ENCODE measurements around the gene WNT1. TPM values are rescaled to one million over a fixed set of nuclear protein-coding genes. Genes with fewer than 3 reads are reported as not detected.

The WNT1 gene
- total and polyA plus RNA-seq, 12 donors, result not detected

DNA sequence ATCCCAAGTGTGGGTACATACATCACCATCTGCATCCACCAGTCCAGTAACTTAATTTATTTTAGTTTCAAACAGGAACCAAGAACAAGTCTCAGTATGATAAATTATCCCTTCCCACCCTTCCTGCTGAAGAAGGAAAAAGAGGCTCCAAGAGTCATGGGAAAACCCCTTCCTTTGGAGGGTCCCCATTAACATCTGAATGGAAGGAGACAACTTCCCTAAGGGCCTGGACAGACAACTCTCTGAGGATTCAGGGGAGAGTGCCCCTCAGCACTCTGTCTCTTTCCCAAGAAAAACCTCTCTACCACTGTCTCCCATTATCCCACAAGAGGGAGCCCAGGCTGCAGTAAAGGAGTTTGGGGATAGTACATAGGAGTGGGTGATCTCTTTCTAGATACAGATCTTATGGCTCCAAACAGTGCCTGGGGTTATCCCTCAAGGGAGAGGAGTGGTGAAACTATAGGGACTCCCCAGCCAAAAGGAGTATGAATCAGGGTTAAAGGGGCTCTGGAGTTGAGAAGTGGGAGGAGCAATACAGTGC lies 12.8 kb upstream of the WNT1 start:
- Histone ChIP-seq H3K27ac (no peak overlapping the region), H3K27me3 (peaks cover 13% of the 10 kb centered on the region), H3K4me3 (no peak overlapping the region), H3K4me1 (replicated peaks in 1 of 2) (peaks cover 0 to 6% of the 10 kb centered on the region in 2 donors), H3K36me3 (replicated peaks in 1 of 2) (no peaks in the 10 kb centered on the region), H3K9me3 (replicated peaks in 1 of 3) (no peaks in the 10 kb centered on the region)
- no peak for TF ChIP-seq CTCF (IDR thresholded peaks at IDR 0.05)
- no peak for TF ChIP-seq POLR2A (IDR thresholded peaks at IDR 0.05)
- intact Hi-C loops (cut with DNase I), result no loop called here
- no peak for DNase-seq

GRCh38 chr12:48966177-48966895 lies 11.8 kb upstream of the WNT1 start:
- 42 to 60% (median 56%) methylated on average over 11 to 20 of the region's 20 CpGs for WGBS, 4 donors
- no peaks in the 10 kb centered on the region for H3K36me3 ChIP-seq (replicated peaks in 1 of 2)

GRCh38 chr12:48967991-48968390 lies 10.1 kb upstream of the WNT1 start:
- Histone ChIP-seq H3K9me3 (replicated peaks in 1 of 3) (no peaks in the 10 kb centered on the region), H3K4me1 (replicated peaks in 1 of 2) (peaks cover 7 to 12% of the 10 kb centered on the region in 2 donors), H3K36me3 (replicated peaks in 1 of 2) (no peaks in the 10 kb centered on the region), H3K27me3 (peaks cover 31% of the 10 kb centered on the region), H3K4me3 (no peak overlapping the region), H3K27ac (no peak overlapping the region)
- no peak for DNase-seq
- 77 to 82% (median 80%) methylated on average over 1 to 7 of the region's 7 CpGs for WGBS, 4 donors
- intact Hi-C loops (cut with DNase I), result no loop called here
- TF ChIP-seq POLR2A (IDR thresholded peaks at IDR 0.05) (no peak), CTCF (IDR thresholded peaks at IDR 0.05) (no peak)

More at GRCh38 chr12:48966177-48966895, 11.8 kb upstream of the WNT1 start:
- no peak for DNase-seq
- Histone ChIP-seq H3K27ac (no peak overlapping the region), H3K4me3 (no peak overlapping the region), H3K27me3 (peaks cover 23% of the 10 kb centered on the region), H3K9me3 (replicated peaks in 1 of 3) (no peaks in the 10 kb centered on the region), H3K4me1 (replicated peaks in 1 of 2) (peaks cover 4 to 12% of the 10 kb centered on the region in 2 donors)
- TF ChIP-seq CTCF (IDR thresholded peaks at IDR 0.05) (no peak), POLR2A (IDR thresholded peaks at IDR 0.05) (no peak)
- intact Hi-C loops (cut with DNase I), result no loop called here

- DNase-seq, result no peak
- Histone ChIP-seq H3K9me3 (replicated peaks in 1 of 3) (no peaks in the 10 kb centered on the region), H3K4me1 (replicated peaks in 1 of 2) (peaks cover 7 to 12% of the 10 kb centered on the region in 2 donors), H3K36me3 (replicated peaks in 1 of 2) (no peaks in the 10 kb centered on the region), H3K4me3 (no peak overlapping the region), H3K27me3 (peaks cover 31% of the 10 kb centered on the region), H3K27ac (no peak overlapping the region)
- TF ChIP-seq POLR2A (IDR thresholded peaks at IDR 0.05), result no peak
- no peak for TF ChIP-seq CTCF (IDR thresholded peaks at IDR 0.05)
- WGBS, 4 donors, result 83 to 91% (median 85%) methylated on average over 3 of the region's 3 CpGs
- intact Hi-C loops (cut with DNase I), result no loop called here
Measured at GRCh38 chr12:48968467-48968866, 9.7 kb upstream of the WNT1 start.
